ENCODE data around the gene KLHL29. TPM values are rescaled to one million over a fixed set of nuclear protein-coding genes. Genes with fewer than 3 reads are reported as not detected.
A peak's percentile ranks its signal among the peaks of the same experiment; 100 is the strongest.

KLHL29 gene
- total RNA-seq, 1 experiment from 2014 or later, result 43.1 TPM

GRCh38 chr2:23522726-23523372 lies 137.9 kb downstream of the KLHL29 start:
- CTCF ChIA-PET, result no interaction called here
- Mint-ChIP-seq H3K9me3 (ENCODE audit: unreplicated experiment) (no peaks in the 10 kb centered on the region), H3K4me3 (ENCODE audit: unreplicated experiment) (no peak overlapping the region), H3K27ac (ENCODE audit: low read depth, unreplicated experiment) (no peak overlapping the region), H3K27me3 (ENCODE audit: insufficient read depth, unreplicated experiment) (no peaks in the 10 kb centered on the region), H3K4me1 (ENCODE audit: insufficient read depth, unreplicated experiment) (peaks cover 17% of the 10 kb centered on the region), H3K36me3 (ENCODE audit: insufficient read depth, unreplicated experiment) (peaks cover 5% of the 10 kb centered on the region)
- POLR2A ChIA-PET, result no interaction called here
- no peak for TF ChIP-seq CTCF (IDR thresholded peaks at IDR 0.05; ENCODE audit: unreplicated experiment)
- intact Hi-C loops (cut with micrococcal nuclease), result no loop called here
- no peak for DNase-seq (ENCODE audit: unreplicated experiment)
- BruUV-seq (replicated peaks), result no TSS peak

DNA sequence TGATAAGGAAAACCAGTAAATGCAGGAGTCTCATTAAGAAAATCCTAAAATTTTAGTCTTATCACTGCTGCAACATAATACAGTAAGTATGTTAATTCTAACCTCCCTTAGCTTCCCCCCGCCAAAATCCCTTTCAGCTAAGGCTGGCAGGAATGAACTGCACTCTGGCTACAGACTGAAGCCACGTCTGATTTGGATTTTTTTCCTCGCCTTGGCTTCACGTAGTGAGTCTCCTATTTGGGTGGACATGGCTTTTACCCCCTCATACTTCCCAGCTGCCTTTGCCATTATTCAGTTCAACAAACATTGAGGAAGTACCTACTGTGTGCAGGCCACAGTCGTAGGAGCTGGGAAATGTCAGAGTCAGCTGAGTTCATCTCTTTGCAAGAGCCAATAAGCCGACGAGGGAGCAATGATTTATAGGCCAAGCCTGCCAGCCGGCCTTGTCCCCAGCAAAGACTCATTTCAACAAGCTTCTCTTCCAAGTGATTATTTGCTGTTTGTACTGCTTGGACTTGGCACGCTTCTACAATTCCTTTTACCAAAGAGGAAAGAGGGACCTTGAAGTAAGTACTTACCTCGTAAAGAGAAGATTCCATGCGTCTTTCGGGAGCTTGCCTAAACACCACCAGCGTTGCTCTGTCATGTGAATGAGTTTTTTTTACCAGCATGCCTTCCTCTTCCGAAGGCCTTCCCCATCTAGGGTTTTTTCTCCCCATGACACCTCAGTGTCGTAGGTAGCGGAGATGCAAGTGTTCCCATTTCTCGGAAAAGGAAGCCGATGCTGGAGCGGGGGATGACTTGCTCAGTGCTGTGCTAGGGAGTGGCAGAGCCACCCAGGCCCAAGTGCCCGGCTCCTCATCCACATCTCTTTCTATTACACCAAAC lies 138.6 kb downstream of the KLHL29 start:
- Mint-ChIP-seq H3K9me3 (ENCODE audit: unreplicated experiment) (no peaks in the 10 kb centered on the region), H3K27ac (ENCODE audit: low read depth, unreplicated experiment) (peak overlapping the region; percentile 49), H3K4me3 (ENCODE audit: unreplicated experiment) (no peak overlapping the region), H3K27me3 (ENCODE audit: insufficient read depth, unreplicated experiment) (no peaks in the 10 kb centered on the region), H3K4me1 (ENCODE audit: insufficient read depth, unreplicated experiment) (peaks cover 17% of the 10 kb centered on the region), H3K36me3 (ENCODE audit: insufficient read depth, unreplicated experiment) (peaks cover 5% of the 10 kb centered on the region)
- ChIA-PET POLR2A (interaction anchor here (0.7 kb wide), 1 partner anchor 97 kb away, joined by 3 read pairs; no protein-coding TSS in a partner anchor), CTCF (interaction anchor here (0.6 kb wide), 1 partner anchor 623 kb away, joined by 3 read pairs; no protein-coding TSS in a partner anchor)
- DNase-seq (ENCODE audit: unreplicated experiment), result no peak
- TF ChIP-seq CTCF (IDR thresholded peaks at IDR 0.05; ENCODE audit: unreplicated experiment), result no peak
- BruUV-seq (replicated peaks), result no TSS peak
- intact Hi-C loops (cut with micrococcal nuclease), result no loop called here

DNA sequence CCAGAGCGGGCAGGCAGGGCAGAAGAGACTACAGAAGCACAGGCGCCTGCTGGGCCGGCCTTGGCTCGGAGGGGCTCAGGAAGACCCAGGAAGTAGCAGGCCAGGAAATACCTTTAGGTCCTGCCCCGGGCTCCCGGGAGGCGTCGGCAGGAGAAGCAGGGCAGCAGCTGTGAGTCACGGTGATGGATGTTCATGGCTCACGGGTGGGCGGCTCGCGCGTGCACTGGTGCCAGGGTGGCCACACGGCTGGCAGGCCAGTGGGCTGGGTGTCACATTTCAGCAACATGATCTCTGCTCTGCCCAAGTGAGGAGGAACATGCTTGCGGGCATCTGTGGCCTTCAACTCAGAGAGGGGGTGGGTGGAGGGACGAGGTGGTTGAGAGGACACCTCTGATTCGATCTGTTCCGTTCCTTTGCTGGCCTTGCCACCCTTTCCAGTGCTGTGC lies 139.3 kb downstream of the KLHL29 start:
- TF ChIP-seq CTCF (IDR thresholded peaks at IDR 0.05; ENCODE audit: unreplicated experiment), result no peak
- Mint-ChIP-seq H3K27me3 (ENCODE audit: insufficient read depth, unreplicated experiment) (no peaks in the 10 kb centered on the region), H3K4me3 (ENCODE audit: unreplicated experiment) (no peak overlapping the region), H3K4me1 (ENCODE audit: insufficient read depth, unreplicated experiment) (peaks cover 17% of the 10 kb centered on the region), H3K36me3 (ENCODE audit: insufficient read depth, unreplicated experiment) (peaks cover 5% of the 10 kb centered on the region), H3K27ac (ENCODE audit: low read depth, unreplicated experiment) (peak overlapping the region; percentile 49), H3K9me3 (ENCODE audit: unreplicated experiment) (no peaks in the 10 kb centered on the region)
- BruUV-seq (replicated peaks), result no TSS peak
- POLR2A ChIA-PET, result no interaction called here
- intact Hi-C loops (cut with micrococcal nuclease), result no loop called here
- peak; percentile 70 for DNase-seq (ENCODE audit: unreplicated experiment)
- CTCF ChIA-PET, result interaction anchor here (0.6 to 0.9 kb wide), 2 partner anchors 9 to 623 kb away, joined by 3 to 4 read pairs; no protein-coding TSS in a partner anchor

GRCh38 chr2:23525137-23525765 lies 140.3 kb downstream of the KLHL29 start:
- Mint-ChIP-seq H3K4me3 (ENCODE audit: unreplicated experiment) (no peak overlapping the region), H3K4me1 (ENCODE audit: insufficient read depth, unreplicated experiment) (peaks cover 17% of the 10 kb centered on the region), H3K27me3 (ENCODE audit: insufficient read depth, unreplicated experiment) (no peaks in the 10 kb centered on the region), H3K36me3 (ENCODE audit: insufficient read depth, unreplicated experiment) (peaks cover 1% of the 10 kb centered on the region), H3K9me3 (ENCODE audit: unreplicated experiment) (no peaks in the 10 kb centered on the region), H3K27ac (ENCODE audit: low read depth, unreplicated experiment) (no peak overlapping the region)
- ChIA-PET CTCF (interaction anchor here (0.9 kb wide), 2 partner anchors 10 to 49 kb away, joined by 3 to 4 read pairs; no protein-coding TSS in a partner anchor), POLR2A (no interaction called here)
- no peak for TF ChIP-seq CTCF (IDR thresholded peaks at IDR 0.05; ENCODE audit: unreplicated experiment)
- no TSS peak for BruUV-seq (replicated peaks)
- intact Hi-C loops (cut with micrococcal nuclease), result no loop called here
- no peak for DNase-seq (ENCODE audit: unreplicated experiment)
